GM19455 (cell line): Measurements from ENCODE around the gene STEAP4.
"Not testable (repeated sequence)": the region's sequence is repeated elsewhere in the genome, so short reads cannot be mapped to it uniquely, and the experiment has no call there.

Experiments used
- ATAC-seq: cut with Tn5 transposase; IDR thresholded peaks from one replicate; pipeline ENCODE4 v1.9.1; 2021; ENCODE audit not compliant: unreplicated experiment

The STEAP4 gene

GRCh38 chr7:88274856-88275255, 31.8 kb downstream of the STEAP4 start:
- ATAC-seq = not testable (repeated sequence)

- ATAC-seq = no peak
Measured at GRCh38 chr7:88269586-88269985, 37.1 kb downstream of the STEAP4 start.

- ATAC-seq = no peak
Measured at GRCh38 chr7:88268858-88269257, 37.8 kb downstream of the STEAP4 start.

GRCh38 chr7:88268051-88268450, 38.6 kb downstream of the STEAP4 start:
- ATAC-seq = no peak

- no peak for ATAC-seq
Measured at GRCh38 chr7:88267421-88267820, 39.3 kb downstream of the STEAP4 start.

- not testable (repeated sequence) for ATAC-seq
Measured at GRCh38 chr7:88264987-88265386, 41.7 kb downstream of the STEAP4 start.

- no peak for ATAC-seq
Measured at GRCh38 chr7:88262562-88262961, 44.1 kb downstream of the STEAP4 start.

GRCh38 chr7:88260719-88261118, 46.0 kb downstream of the STEAP4 start:
- ATAC-seq = no peak

GRCh38 chr7:88259656-88260380, 46.9 kb downstream of the STEAP4 start:
- no peak for ATAC-seq

- not testable (repeated sequence) for ATAC-seq
Measured at GRCh38 chr7:88258296-88258695, 48.4 kb downstream of the STEAP4 start.

GRCh38 chr7:88256906-88257305, 49.8 kb downstream of the STEAP4 start:
- ATAC-seq = no peak

GRCh38 chr7:88254721-88255424, 51.8 kb downstream of the STEAP4 start:
- ATAC-seq = no peak

GRCh38 chr7:88253640-88254039, 53.1 kb downstream of the STEAP4 start:
- ATAC-seq = no peak

- no peak for ATAC-seq
Measured at GRCh38 chr7:88244258-88244657, 62.4 kb downstream of the STEAP4 start.

GRCh38 chr7:88243345-88243909, 63.3 kb downstream of the STEAP4 start:
- ATAC-seq = peak; percentile 61

- no peak for ATAC-seq
Measured at GRCh38 chr7:88239852-88240251, 66.8 kb downstream of the STEAP4 start.

GRCh38 chr7:88233828-88234227, 72.9 kb downstream of the STEAP4 start:
- no peak for ATAC-seq

- no peak for ATAC-seq
Measured at GRCh38 chr7:88230646-88231045, 76.0 kb downstream of the STEAP4 start.

GRCh38 chr7:88229302-88229995, 77.2 kb downstream of the STEAP4 start:
- no peak for ATAC-seq

GRCh38 chr7:88226886-88227516, 79.7 kb downstream of the STEAP4 start:
- ATAC-seq = no peak

- ATAC-seq = no peak
Measured at GRCh38 chr7:88226201-88226600, 80.5 kb downstream of the STEAP4 start.
